OCI-LY3 (cell line): ENCODE results near the gene PCDH15.

ENCODE experiments used
- EZH2phosphoT487 ChIP-seq: fragments of 200-600 bp; shearing (Covaris generic); IDR thresholded peaks from 2 replicates; pipeline ENCODE4 v1.6.1; 2018; ENCODE audit warnings: antibody characterized with exemption, mixed run types, low read depth
- TF ChIP-seq, protein P1 (sequence below): fragments of 200-600, 300-600 bp; sonication (generic); IDR thresholded peaks from 2 replicates; pipeline ENCODE4 v1.5.1; 2014; ENCODE audit warnings: antibody characterized with exemption, low read length, low read depth

GRCh38 chr10:53899463-53900160 lies 901.4 kb downstream of the PCDH15 start:
- TF ChIP-seq, protein P1, sequence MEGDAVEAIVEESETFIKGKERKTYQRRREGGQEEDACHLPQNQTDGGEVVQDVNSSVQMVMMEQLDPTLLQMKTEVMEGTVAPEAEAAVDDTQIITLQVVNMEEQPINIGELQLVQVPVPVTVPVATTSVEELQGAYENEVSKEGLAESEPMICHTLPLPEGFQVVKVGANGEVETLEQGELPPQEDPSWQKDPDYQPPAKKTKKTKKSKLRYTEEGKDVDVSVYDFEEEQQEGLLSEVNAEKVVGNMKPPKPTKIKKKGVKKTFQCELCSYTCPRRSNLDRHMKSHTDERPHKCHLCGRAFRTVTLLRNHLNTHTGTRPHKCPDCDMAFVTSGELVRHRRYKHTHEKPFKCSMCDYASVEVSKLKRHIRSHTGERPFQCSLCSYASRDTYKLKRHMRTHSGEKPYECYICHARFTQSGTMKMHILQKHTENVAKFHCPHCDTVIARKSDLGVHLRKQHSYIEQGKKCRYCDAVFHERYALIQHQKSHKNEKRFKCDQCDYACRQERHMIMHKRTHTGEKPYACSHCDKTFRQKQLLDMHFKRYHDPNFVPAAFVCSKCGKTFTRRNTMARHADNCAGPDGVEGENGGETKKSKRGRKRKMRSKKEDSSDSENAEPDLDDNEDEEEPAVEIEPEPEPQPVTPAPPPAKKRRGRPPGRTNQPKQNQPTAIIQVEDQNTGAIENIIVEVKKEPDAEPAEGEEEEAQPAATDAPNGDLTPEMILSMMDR = no peak
- no peak for TF ChIP-seq EZH2phosphoT487
